ENCODE measurements around the gene SEC22C. TPM values are rescaled to one million over a fixed set of nuclear protein-coding genes. Genes with fewer than 3 reads are reported as not detected.
"Not testable (repeated sequence)": the region's sequence is repeated elsewhere in the genome, so short reads cannot be mapped to it uniquely, and the experiment has no call there.

SEC22C gene
- total RNA-seq, 1 donor from 2014 or later = 55.0 TPM

DNA sequence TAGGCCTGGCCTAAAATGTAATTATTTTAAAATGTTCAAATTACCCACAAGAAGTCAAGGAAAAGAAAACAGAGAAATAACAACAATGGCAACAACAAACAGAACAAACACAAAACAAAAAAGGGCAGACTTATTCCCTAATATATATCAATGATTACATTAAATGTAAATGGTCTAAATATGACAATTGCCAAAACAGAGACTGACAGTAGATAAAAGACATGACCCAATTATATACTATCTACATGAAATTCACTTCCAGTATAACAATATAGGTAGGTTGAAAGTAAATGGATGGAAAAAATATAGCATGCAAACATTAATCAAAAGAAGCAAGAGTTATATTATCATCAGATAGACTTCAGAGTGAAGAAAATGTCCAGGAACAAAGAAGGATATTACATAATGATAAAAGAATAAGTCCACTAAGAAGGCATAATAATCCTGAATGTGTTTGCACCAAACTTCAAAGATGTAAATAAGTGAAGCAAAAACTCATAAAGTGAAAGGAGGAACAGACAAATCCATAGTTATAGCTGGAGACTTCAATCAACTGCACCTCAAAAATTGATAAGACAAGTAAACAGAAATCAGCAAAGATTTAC, 6.5 kb downstream of the SEC22C start:
- no peak for FAIRE-seq
- TF ChIP-seq CTCF (IDR thresholded peaks at IDR 0.05; ENCODE audit: insufficient read depth, low read length, severe bottlenecking) = no peak

GRCh38 chr3:42572278-42572677, 9.5 kb downstream of the SEC22C start:
- DNase-seq (ENCODE audit: low read depth) (peak; percentile 55), FAIRE-seq (no peak)
- no peaks in the 10 kb centered on the region for H3K36me3 ChIP-seq (ENCODE audit: control insufficient read depth, insufficient read depth, low read length)

More for the DNA sequence above, 6.5 kb downstream of the SEC22C start:
- no peak overlapping the region for H3K4me3 ChIP-seq (ENCODE audit: low read depth, low read length)
- DNase-seq (ENCODE audit: low read depth) = no peak
- H3K27me3 ChIP-seq (ENCODE audit: control insufficient read depth, insufficient read depth, low read length) = no peaks in the 10 kb centered on the region
- no peaks in the 10 kb centered on the region for H3K36me3 ChIP-seq (ENCODE audit: control insufficient read depth, insufficient read depth, low read length)

DNA sequence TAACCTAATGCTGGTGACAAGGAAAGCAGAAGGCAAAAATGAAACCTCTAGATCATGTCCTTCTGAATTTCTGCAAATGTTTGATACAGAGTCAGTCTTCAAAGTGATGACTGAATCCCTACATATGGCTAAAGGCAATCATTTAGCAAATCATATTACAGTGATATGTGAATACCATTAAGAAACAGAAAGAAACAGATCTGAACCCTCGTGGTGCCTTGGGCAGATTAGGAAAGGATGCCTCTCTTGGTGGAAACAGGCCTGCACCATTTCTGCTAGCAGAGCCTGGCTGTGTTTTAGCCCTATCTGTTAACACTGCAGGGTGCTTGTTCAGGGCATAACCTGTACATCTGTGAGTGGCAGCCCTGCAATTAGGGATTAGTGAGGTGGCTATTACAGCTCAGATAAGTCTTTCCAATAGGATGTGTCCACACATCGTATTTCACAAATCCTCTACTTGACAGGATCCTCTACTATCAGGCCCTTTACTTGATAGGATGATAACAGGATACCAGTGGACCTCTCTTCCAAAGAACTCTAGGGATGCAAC, 12.1 kb downstream of the SEC22C start:
- Histone ChIP-seq H3K36me3 (ENCODE audit: control insufficient read depth, insufficient read depth, low read length) (peaks cover 5% of the 10 kb centered on the region), H3K27me3 (ENCODE audit: control insufficient read depth, insufficient read depth, low read length) (no peaks in the 10 kb centered on the region), H3K4me3 (ENCODE audit: low read depth, low read length) (no peak overlapping the region)
- no peak for FAIRE-seq
- DNase-seq (ENCODE audit: low read depth) = no peak
- no peak for TF ChIP-seq CTCF (IDR thresholded peaks at IDR 0.05; ENCODE audit: insufficient read depth, low read length, severe bottlenecking)

More at GRCh38 chr3:42572278-42572677, 9.5 kb downstream of the SEC22C start:
- TF ChIP-seq CTCF (IDR thresholded peaks at IDR 0.05; ENCODE audit: insufficient read depth, low read length, severe bottlenecking) = peak; percentile 67
- H3K27me3 ChIP-seq (ENCODE audit: control insufficient read depth, insufficient read depth, low read length) = no peaks in the 10 kb centered on the region
- no peak overlapping the region for H3K4me3 ChIP-seq (ENCODE audit: low read depth, low read length)

- FAIRE-seq (no peak), DNase-seq (ENCODE audit: low read depth) (peak; percentile 29)
- peaks cover 11% of the 10 kb centered on the region for H3K36me3 ChIP-seq (ENCODE audit: control insufficient read depth, insufficient read depth, low read length)
Measured at GRCh38 chr3:42562047-42562907, 19.5 kb downstream of the SEC22C start.

DNA sequence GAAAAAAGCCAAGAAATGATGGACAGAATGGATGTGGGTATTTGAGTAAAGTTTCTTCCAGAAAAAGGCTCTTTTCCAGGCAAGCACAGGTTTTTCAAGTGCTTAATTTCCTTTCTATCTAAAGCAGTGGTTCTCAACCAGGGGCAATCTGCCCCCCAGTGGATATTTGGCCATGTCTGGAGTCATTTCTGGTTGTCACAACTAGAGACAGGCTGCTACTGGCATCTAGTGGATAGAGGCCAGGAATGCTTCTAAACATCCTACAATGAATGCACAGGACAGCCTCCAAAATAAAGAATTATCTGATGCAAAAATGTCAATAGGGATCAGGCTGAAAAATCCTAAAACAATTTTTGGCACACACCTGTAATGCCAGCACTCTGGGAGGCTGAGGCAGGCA, 23.9 kb downstream of the SEC22C start:
- Histone ChIP-seq H3K36me3 (ENCODE audit: control insufficient read depth, insufficient read depth, low read length) (peaks cover 9% of the 10 kb centered on the region), H3K27me3 (ENCODE audit: control insufficient read depth, insufficient read depth, low read length) (no peaks in the 10 kb centered on the region), H3K4me3 (ENCODE audit: low read depth, low read length) (no peak overlapping the region)
- TF ChIP-seq CTCF (IDR thresholded peaks at IDR 0.05; ENCODE audit: insufficient read depth, low read length, severe bottlenecking) = no peak
- no peak for FAIRE-seq
- DNase-seq (ENCODE audit: low read depth) = no peak

More at GRCh38 chr3:42562047-42562907, 19.5 kb downstream of the SEC22C start:
- H3K4me3 ChIP-seq (ENCODE audit: low read depth, low read length) = no peak overlapping the region
- peak; percentile 6 for TF ChIP-seq CTCF (IDR thresholded peaks at IDR 0.05; ENCODE audit: insufficient read depth, low read length, severe bottlenecking)
- no peaks in the 10 kb centered on the region for H3K27me3 ChIP-seq (ENCODE audit: control insufficient read depth, insufficient read depth, low read length)

DNA sequence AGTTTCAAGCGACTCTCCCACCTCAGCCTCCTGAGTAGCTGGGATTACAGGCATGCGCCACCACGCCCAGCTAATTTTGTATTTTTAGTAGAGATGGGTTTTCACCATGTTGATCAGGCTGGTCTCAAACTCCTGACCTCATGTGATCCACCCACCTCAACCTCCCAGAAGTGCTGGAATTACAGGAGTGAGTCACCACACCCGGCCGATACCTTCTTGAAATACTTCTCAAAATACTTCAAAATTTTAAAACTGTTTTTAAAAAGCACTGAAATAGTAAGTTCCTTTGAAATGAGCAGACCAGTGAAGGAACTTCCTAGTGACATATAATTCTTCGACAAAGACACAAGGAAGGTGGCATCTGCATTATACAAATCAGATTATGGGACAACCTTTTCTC, 24.9 kb downstream of the SEC22C start:
- H3K27me3 ChIP-seq (ENCODE audit: control insufficient read depth, insufficient read depth, low read length); FAIRE-seq; DNase-seq (ENCODE audit: low read depth); H3K4me3 ChIP-seq (ENCODE audit: low read depth, low read length); H3K36me3 ChIP-seq (ENCODE audit: control insufficient read depth, insufficient read depth, low read length): not testable (repeated sequence)

All from bronchial epithelial cell (primary cell).